AML-193 (cell line): ENCODE data around the gene MEGF11.

Source experiments
- DNase-seq, 2 experiments: peaks; one replicate each; lab custom pipeline; 2025; lab: John Stamatoyannopoulos, UW

The MEGF11 gene

GRCh38 chr15:65916664-65917406 is 336.7 kb downstream of the MEGF11 start:
- DNase-seq, result no peak

GRCh38 chr15:65916041-65916663 is 337.4 kb downstream of the MEGF11 start:
- no peak for DNase-seq

GRCh38 chr15:65914981-65915925 is 338.3 kb downstream of the MEGF11 start:
- DNase-seq, result no peak

GRCh38 chr15:65914386-65914785 is 339.2 kb downstream of the MEGF11 start:
- no peak for DNase-seq

- DNase-seq, result no peak
Measured at GRCh38 chr15:65913631-65914199, 339.8 kb downstream of the MEGF11 start.

- DNase-seq, result no peak
Measured at GRCh38 chr15:65912235-65912634, 341.3 kb downstream of the MEGF11 start.

GRCh38 chr15:65910341-65910740 is 343.2 kb downstream of the MEGF11 start:
- DNase-seq, result no peak

GRCh38 chr15:65909831-65910230 is 343.7 kb downstream of the MEGF11 start:
- DNase-seq, result no peak

GRCh38 chr15:65908876-65909275 is 344.7 kb downstream of the MEGF11 start:
- no peak for DNase-seq

- no peak for DNase-seq
Measured at GRCh38 chr15:65907661-65908060, 345.9 kb downstream of the MEGF11 start.

GRCh38 chr15:65906396-65906795 is 347.2 kb downstream of the MEGF11 start:
- no peak for DNase-seq

- no peak for DNase-seq
Measured at GRCh38 chr15:65904301-65904700, 349.2 kb downstream of the MEGF11 start.

- no peak for DNase-seq
Measured at GRCh38 chr15:65903296-65904073, 350.1 kb downstream of the MEGF11 start.

GRCh38 chr15:65902373-65902772 is 351.2 kb downstream of the MEGF11 start:
- peak; percentile 93 to 96 for DNase-seq

- DNase-seq, result no peak
Measured at GRCh38 chr15:65901836-65902235, 351.7 kb downstream of the MEGF11 start.

GRCh38 chr15:65901336-65901735 is 352.2 kb downstream of the MEGF11 start:
- DNase-seq, result no peak

GRCh38 chr15:65900488-65900887 is 353.1 kb downstream of the MEGF11 start:
- no peak for DNase-seq

GRCh38 chr15:65896236-65896635 is 357.3 kb downstream of the MEGF11 start:
- DNase-seq, result no peak

- DNase-seq, result no peak
Measured at GRCh38 chr15:65893060-65893459, 360.5 kb downstream of the MEGF11 start.

- DNase-seq, result no peak
Measured at GRCh38 chr15:65888981-65889380, 364.6 kb downstream of the MEGF11 start.

GRCh38 chr15:65887565-65887964 is 366.0 kb downstream of the MEGF11 start:
- DNase-seq, result no peak
